Stimulated activated CD4-positive, alpha-beta T cell treated with anti-CD3 and anti-CD28 coated beads, Interleukin-2, amount 100 ng/mL, for 4 hours (primary cell): ENCODE data around the gene PLEKHD1.
"Not testable (repeated sequence)": the region's sequence is repeated elsewhere in the genome, so short reads cannot be mapped to it uniquely, and the experiment has no call there.

Experiments
- DNase-seq: peaks from one replicate; pipeline ENCODE4 v3.0.0-alpha.2; 2020; ENCODE audit warnings: low read depth

PLEKHD1 gene

GRCh38 chr14:69481815-69482568 lies 2.5 kb upstream of the PLEKHD1 start:
- no peak for DNase-seq

- no peak for DNase-seq
Measured at GRCh38 chr14:69483765-69484443, 624 bp upstream of the PLEKHD1 start.

GRCh38 chr14:69485315-69485660 lies 760 bp downstream of the PLEKHD1 start:
- DNase-seq: no peak

GRCh38 chr14:69485701-69486100 lies 1.2 kb downstream of the PLEKHD1 start:
- DNase-seq: no peak

GRCh38 chr14:69487226-69487625 lies 2.7 kb downstream of the PLEKHD1 start:
- no peak for DNase-seq

GRCh38 chr14:69487771-69488170 lies 3.2 kb downstream of the PLEKHD1 start:
- DNase-seq: no peak

- DNase-seq: no peak
Measured at GRCh38 chr14:69489495-69489894, 5.0 kb downstream of the PLEKHD1 start.

- no peak for DNase-seq
Measured at GRCh38 chr14:69490219-69490918, 5.8 kb downstream of the PLEKHD1 start.

- DNase-seq: no peak
Measured at GRCh38 chr14:69491193-69491592, 6.7 kb downstream of the PLEKHD1 start.

GRCh38 chr14:69493038-69493437 lies 8.5 kb downstream of the PLEKHD1 start:
- no peak for DNase-seq

GRCh38 chr14:69493791-69494190 lies 9.3 kb downstream of the PLEKHD1 start:
- DNase-seq: no peak

- no peak for DNase-seq
Measured at GRCh38 chr14:69495341-69495921, 10.9 kb downstream of the PLEKHD1 start.

- not testable (repeated sequence) for DNase-seq
Measured at GRCh38 chr14:69497866-69498265, 13.3 kb downstream of the PLEKHD1 start.

GRCh38 chr14:69498286-69498685 lies 13.8 kb downstream of the PLEKHD1 start:
- not testable (repeated sequence) for DNase-seq

GRCh38 chr14:69499436-69499835 lies 14.9 kb downstream of the PLEKHD1 start:
- no peak for DNase-seq

- no peak for DNase-seq
Measured at GRCh38 chr14:69500096-69500495, 15.6 kb downstream of the PLEKHD1 start.

- no peak for DNase-seq
Measured at GRCh38 chr14:69500736-69501135, 16.2 kb downstream of the PLEKHD1 start.

- no peak for DNase-seq
Measured at GRCh38 chr14:69501423-69501838, 16.9 kb downstream of the PLEKHD1 start.

GRCh38 chr14:69504775-69505174 lies 20.2 kb downstream of the PLEKHD1 start:
- no peak for DNase-seq

GRCh38 chr14:69505338-69506240 lies 21.1 kb downstream of the PLEKHD1 start:
- DNase-seq: no peak

GRCh38 chr14:69506241-69506595 lies 21.7 kb downstream of the PLEKHD1 start:
- DNase-seq: no peak
